GM19023 (cell line): ENCODE data around the gene CTNNA1.
A peak's percentile ranks its signal among the peaks of the same experiment; 100 is the strongest.
"Not testable (repeated sequence)": the region's sequence is repeated elsewhere in the genome, so short reads cannot be mapped to it uniquely, and the experiment has no call there.

Experiments
- ATAC-seq: cut with Tn5 transposase; IDR thresholded peaks from one replicate; pipeline ENCODE4 v1.9.1; 2021; ENCODE audit warnings: mild to moderate bottlenecking, moderate library complexity; ENCODE audit not compliant: unreplicated experiment

The CTNNA1 gene

DNA sequence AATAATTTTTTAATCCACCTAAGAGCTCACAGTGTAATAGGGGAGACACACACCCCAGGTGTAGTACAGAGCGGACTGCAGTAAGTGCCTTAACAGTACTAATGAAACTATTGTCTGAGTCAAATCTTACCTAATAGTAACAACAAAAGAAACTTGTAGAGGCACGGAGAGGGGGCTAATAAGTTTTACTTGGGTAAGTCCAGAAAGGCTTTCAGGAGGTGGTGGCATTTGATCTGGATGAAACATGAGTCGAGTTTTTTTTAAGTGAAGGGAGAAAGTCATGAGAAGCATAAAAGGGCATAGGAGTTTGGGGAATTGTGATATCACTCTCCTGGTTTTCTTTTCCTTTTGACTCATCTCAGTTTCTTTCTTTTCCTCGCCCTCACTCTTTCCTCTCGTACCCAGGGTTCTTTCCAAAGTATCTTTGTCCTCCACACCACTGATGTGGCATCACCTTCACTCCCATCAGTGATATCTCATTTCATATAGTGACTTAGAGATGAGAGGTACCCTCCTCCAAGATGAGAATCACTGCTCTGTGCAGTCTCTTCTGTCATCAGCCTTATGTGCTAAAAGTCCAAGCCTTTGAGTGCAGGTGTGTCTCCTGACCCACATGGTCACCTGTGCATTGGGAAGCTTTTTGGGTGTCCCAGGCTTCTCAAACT is 2.0 kb downstream of the CTNNA1 start:
- ATAC-seq = peak; percentile 37

DNA sequence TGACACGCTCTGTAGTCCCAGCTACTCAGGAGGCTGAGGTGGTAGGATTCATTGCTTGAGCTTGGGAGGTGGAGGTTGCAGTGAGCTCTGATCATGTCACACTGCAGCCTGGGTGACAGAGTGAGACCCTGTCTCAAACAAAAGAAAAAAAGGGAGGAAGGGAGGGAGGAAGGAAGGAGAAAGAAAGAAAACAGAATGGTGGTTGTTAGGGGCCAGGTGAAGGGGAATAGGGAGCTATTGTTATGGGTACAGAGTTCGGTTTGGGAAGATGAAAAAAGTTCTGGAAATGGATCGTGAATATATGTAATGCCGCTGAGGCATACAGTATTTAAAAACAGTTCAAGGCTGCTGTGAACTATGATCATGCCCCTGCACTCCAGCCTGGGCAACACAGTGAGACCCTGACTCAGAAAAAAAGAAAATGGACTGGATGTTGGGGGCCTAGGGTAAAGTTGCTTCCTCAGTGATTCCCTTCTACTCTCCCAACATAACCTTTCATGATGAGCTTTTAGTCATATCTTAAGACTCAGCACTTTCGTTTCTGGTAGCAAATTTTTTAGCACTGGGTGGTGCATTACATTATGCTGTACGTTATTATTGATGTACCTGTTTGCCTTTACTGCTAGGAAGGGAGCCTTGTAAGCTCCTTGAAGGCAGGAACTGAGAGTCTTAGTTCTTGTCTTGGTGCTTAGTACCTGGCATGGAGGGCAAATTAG is 4.0 kb downstream of the CTNNA1 start:
- ATAC-seq = no peak

DNA sequence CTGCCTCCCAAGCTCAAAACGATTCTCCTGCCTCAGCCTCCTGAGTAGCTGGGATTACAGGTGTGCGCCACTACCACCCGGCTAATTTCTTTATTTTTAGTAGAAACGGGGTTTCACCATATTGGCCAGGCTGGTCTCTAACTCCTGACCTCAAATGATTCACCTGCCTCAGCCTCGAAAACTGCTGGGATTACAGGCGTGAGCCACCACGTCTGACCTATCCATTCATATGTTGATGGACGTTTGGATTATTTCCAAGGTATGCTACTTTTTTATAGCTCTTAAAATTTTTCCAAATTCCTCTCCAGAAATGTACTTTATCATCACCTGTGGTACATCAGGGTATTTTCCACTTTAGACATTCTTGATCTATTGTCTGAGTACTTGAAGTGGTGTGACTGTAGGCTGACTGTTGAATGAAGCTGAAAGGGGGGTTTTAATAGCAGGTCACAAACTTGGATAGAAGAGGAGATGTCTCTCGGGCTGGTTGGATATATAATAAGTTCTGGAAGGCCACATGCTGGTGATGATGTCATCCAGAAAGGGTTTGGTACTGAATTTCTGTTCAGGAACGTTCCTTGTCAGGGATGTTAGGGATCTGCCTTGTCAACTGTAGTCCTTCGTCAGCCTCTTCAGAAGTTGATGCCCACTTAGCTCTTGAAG is 7.4 kb downstream of the CTNNA1 start:
- ATAC-seq = no peak

DNA sequence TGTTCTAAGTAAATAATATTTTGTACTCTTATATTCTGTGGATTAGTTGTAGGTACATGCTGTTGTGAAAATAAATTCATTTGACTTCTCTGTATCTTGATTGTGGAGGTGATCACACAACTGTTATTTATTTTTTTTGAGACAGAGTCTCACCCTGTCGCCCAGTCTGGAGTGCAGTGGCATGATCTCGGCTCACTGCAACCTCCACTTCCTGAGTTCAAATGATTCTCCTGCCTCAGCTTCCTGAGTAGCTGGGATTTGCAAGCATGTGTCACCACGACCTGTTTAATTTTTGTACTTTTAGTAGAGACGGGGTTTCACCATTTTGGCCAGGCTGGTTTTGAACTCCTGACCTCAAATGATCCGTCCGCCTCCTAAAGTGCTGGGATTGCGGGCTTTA is 7.9 kb downstream of the CTNNA1 start:
- not testable (repeated sequence) for ATAC-seq

GRCh38 chr5:138761670-138762069 is 8.4 kb downstream of the CTNNA1 start:
- ATAC-seq = not testable (repeated sequence)

DNA sequence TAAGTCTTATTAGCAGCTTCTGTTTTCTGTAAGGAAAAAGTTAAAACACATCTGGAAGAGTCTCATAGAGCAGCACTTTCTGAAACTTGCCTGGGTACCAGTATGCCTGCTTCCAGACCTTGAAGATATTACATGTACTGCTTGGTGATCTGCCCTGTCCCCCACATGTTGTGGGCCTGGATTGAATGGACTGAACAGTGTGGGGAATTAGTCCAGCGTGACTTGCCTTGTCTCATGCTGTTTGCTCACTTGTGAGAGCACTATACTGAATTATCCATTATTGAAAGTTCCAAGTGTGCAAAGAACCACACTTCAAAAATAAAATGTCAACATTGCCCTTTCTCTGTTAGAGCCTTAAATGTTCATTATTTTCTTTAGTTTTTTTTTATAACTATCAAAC is 8.9 kb downstream of the CTNNA1 start:
- no peak for ATAC-seq

GRCh38 chr5:138763037-138763778 is 10.0 kb downstream of the CTNNA1 start:
- no peak for ATAC-seq

DNA sequence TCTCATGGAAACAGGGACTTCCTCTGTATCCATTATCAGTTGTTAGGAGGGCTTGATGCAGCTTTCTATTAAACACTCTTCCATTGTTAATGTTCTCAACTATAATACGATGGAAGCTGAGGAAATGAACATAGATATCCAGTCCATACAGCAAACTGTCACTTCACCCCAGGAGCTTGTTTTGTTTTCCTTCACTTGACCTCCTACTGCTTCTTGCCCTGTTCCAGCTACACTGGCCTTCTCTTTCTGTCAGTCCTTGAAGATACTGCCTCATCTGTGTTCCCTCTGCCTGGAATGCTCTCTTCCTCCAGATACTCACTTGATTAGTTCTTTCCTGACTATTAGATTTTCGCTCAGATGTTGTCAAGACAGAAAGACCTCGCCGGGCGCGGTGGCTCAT is 17.1 kb downstream of the CTNNA1 start:
- ATAC-seq = no peak

DNA sequence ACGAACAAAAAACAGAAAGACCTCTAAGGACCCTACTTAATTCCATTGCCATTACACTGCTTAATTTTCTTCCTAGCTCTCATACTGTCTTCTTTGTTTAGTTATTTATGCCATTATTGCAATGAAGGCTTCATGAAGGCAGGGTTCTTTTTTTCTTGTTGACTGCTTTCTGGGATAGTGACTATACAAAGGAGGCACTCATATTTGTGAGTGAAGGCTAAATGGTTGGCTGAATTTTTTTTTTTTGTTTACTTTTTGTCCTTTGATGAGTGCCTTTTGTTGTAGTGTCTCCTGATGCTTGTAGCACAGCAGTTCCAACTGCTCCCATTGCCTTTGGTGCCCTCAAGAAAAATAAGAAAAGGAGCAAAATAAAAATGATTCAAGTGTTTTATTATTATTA is 17.8 kb downstream of the CTNNA1 start:
- ATAC-seq = no peak

GRCh38 chr5:138772986-138773594 is 19.9 kb downstream of the CTNNA1 start:
- no peak for ATAC-seq

GRCh38 chr5:138773624-138774023 is 20.4 kb downstream of the CTNNA1 start:
- not testable (repeated sequence) for ATAC-seq

DNA sequence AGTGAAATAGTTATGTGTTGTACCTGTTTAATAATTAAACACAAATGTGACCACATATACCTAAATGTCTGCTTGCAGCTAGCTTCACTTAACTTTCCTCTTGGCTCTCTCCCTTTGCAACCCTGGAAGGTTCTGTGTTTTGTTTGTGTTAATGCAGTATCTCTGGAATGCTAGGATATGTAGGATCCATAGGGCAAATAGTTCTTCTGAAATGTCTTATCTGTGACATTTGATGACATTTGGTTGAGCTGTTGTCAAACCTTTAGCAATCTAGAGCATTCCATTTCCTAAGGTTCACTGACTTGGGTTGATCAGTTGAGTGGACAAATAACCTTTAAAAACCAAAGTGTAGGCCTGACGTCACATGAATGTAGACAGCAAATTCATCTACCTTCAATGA is 21.8 kb downstream of the CTNNA1 start:
- no peak for ATAC-seq

GRCh38 chr5:138778234-138778633 is 25.0 kb downstream of the CTNNA1 start:
- no peak for ATAC-seq

- ATAC-seq = no peak
Observed at GRCh38 chr5:138783976-138784375, 30.8 kb downstream of the CTNNA1 start.

DNA sequence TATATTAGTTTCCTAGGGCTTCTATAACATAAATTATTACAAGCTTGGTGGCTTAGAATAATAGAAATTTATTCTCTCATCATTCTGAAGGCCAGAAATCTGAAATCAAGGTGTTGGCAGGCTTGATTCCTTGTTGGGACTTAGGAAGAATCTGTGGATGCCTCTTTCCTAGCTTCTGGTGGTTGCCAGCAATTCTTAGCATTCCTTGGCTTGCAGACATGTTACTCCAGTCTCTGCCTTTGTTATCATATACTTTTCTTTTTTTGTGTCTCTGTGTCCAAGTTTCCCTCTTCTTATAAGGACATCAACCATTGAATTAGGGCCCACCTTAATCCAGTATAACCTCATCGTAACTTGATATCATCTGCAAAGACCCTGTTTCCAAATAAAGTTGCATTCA is 31.4 kb downstream of the CTNNA1 start:
- ATAC-seq = no peak

DNA sequence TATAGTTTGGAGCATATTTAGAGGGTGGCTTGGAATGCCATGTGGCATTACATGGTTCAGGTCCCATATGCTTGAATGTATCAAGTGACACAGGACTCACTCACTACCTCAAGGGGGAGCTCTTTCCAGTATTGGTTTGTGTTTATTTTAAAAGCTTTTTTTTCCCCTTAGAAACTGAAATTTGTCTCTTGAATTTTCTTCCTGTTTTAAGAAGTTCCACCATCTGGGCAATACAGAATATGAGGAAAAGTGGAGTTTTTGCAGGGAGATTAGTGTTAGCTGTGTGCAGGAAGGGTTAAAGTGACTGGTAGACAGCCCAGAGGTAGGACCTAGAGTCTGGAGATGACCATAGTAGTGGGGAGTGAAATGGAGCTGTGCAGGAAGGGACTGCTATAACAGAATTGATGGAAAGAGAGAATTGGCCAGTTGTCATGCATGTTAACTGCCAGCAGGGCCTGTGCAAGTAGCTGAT is 36.6 kb downstream of the CTNNA1 start:
- no peak for ATAC-seq

DNA sequence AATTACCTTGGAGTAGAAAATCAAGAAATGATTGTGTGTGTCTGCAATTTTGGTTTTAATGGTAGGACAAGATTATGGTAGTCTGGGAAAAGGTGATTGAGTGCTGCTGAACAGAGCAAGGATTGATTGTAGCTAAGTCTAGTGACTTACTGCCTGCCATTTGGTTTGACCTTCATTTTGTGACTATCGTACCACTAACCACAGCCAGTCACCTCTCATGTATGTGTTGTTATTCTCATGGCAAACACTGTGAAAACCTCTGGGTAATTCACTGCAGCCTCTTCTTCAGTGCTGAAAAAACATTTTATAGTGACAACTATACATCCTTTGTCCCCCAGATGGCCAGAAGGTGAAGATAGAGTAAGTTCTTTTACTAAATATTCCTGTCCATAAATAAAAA is 37.5 kb downstream of the CTNNA1 start:
- no peak for ATAC-seq

DNA sequence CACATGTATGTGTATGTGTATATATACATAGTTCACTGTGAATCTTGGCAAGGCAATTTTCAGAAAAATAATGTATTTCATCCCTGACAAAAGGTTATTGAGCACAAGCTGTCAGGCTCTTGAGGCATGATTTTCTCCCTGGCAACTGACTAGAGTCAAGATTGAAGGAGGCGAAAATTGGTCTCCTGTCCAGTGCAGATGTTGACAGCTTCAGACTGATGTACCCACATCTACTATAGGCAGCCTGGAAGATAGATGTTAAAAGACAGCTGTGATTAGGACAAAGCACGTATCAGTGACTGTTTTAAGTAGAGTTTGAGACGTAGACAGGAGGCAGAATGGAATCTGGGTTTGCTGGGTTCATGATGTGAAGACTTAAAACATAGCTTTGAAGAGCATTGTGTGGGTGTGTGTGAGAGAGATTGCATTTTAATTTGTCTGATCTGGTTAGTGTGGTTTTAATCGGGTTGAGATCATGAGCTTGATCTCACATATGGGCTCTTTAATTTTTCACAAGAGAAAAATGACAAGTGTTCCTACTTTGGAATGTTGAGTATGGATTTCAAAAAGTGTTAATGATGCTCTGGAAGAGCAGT is 39.1 kb downstream of the CTNNA1 start:
- no peak for ATAC-seq

- ATAC-seq = no peak
Observed at GRCh38 chr5:138793575-138793974, 40.4 kb downstream of the CTNNA1 start.

GRCh38 chr5:138803285-138803684 is 50.1 kb downstream of the CTNNA1 start:
- ATAC-seq = no peak
